HG03442 (cell line): Measurements from ENCODE around the gene MAP7.
"Not testable (repeated sequence)": the region's sequence is repeated elsewhere in the genome, so short reads cannot be mapped to it uniquely, and the experiment has no call there.

Experiments used
- ATAC-seq: cut with Tn5 transposase; IDR thresholded peaks from one replicate; pipeline ENCODE4 v1.9.1; 2021; ENCODE audit warnings: mild to moderate bottlenecking, moderate library complexity; ENCODE audit not compliant: unreplicated experiment

MAP7 gene

DNA sequence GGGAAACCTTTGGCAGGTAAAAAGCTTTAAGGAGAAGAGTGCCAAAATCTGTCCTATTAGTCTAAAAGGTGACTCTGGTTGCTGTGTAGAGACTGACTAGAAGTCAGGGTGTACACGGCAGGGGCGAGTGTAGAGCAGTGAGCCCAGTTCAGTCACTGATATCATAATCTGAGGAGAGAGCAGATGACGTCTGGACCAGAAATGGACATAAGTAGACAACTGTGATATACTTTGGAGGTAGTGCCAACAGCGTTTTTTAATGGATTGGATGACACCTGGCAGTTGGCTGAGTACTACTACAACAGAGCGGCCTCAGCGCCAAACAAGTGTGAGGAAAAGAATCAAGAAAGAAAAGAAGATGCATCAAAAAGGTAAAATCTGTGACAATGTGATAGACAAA is 76.0 kb downstream of the MAP7 start:
- ATAC-seq = no peak

DNA sequence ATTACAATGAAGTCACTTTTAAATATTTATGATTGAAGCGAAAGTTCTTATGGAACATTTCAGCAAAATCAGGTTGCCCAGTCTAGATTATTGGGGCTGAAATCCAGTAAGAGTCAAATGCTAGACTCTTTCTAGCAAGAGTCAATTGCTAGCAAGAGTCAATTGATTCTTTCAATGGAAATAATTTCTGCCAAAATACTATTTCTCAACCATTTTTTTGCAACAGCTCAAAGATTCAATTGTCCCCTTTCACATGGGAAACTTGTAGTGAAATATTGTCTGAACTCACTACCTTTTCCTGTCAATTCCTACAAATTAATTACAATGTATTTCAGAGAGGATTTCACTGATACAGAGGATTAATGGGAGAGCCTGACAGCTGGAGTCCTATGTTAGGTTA is 78.3 kb downstream of the MAP7 start:
- no peak for ATAC-seq

DNA sequence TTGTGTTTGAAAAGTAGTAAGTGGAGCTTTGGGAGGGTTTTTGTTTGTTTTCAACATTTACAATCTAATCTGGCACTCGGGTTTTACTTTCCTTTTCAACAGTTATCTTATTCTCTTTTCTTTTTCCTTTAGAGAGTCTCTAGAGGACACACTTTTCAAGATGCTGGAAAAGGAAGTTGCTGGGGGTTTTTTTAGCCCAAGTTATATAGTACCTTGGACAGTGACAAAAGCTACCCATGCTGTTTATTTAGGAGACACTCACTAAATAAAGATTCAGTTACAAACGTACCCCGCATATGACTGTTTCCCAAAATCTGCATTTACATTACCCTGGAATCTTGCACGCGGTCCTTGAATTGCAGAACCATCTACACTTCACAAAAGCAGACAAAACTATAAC is 78.8 kb downstream of the MAP7 start:
- no peak for ATAC-seq

DNA sequence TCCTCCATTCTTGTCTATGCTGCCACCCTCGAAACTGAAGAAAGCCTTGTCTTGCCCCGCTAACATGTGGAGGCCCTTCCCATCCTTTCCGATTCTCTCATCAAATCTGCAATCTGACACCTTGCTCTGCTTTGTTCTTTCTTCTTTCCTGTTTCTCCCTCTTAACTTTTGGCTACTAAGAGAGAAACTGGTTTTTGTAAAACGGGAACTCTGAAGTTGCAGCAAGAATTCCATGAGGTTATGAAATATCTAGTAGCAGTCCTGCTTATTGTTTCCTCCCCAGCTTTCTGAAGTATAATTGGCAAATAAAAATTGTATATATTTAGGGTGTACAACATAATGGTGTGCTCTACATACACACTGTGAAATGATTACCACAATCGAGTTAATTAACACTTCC is 80.2 kb downstream of the MAP7 start:
- no peak for ATAC-seq

DNA sequence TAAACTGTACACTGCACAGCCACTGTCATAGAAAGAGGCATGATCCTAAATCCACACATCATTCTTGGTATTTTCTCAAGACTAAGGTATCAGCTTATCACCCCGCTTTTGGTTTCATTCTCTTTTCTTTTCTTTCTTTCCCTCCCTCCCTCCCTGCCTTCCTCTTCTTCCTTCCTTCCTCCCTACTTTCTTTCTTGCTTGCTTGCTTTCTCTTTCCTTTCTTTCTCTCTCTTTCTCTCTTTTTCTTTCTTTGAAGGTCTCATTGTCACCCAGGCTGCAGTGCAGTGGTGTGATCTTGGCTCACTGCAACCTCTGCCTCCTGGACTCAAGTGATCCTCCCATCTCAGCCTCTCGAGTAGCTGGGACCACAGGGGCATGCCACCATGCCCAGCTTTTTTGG is 81.1 kb downstream of the MAP7 start:
- ATAC-seq = no peak

DNA sequence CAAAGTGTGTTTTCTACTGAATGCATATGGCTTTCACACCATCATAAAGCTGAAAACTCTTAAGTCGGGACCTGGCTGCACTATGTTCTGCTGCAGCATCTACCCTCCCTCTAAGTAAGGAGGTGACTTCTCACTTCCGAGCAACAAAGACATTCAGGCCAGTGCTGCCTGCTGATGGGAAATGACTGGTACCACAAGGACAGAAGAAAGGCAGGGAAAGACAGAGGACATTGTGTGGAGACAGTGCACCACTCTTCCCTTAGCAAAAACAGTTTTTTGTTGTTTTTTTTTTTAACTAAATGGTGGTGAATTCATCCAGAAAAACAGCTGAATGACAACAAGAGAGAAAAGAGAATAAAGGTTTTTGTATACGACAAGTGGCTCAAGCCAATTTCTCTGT is 81.5 kb downstream of the MAP7 start:
- ATAC-seq = no peak

DNA sequence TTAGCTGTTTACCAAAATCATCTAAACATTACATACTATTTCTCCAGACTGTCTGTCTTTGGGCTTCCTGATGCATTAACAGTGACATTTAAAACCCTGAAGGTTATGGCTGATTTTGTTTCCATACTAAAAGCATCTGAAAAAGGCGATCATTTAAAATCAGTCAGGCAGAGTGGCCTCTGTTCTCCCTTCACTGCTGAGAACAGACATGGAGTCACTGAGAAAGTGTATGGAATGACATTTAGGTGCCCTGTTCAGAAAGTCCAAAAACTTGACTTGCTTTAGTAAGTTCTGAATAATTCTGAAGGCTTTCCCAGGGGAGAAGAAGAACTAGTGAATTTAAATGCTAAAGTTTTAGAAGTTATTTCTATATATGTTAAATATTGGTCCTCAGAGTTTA is 83.0 kb downstream of the MAP7 start:
- no peak for ATAC-seq

DNA sequence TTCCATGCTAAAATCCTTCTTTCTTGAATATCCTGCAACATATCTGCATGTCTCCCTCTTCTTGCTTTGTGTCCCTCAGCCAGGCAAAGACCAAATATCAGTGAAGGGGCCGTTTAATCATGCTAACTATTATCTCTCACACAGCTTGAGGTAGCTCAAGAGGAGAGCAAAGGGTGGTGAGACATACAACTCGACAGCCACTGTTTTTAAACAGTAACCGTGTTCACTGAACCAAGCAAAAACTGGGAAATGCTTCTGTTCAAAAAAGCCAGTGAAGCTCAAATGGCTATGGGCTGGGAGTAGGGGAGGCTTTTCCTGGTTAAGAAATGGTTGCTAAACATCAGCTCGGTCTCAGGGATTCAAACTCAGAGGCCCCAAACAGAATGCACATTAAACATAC is 83.4 kb downstream of the MAP7 start:
- no peak for ATAC-seq

DNA sequence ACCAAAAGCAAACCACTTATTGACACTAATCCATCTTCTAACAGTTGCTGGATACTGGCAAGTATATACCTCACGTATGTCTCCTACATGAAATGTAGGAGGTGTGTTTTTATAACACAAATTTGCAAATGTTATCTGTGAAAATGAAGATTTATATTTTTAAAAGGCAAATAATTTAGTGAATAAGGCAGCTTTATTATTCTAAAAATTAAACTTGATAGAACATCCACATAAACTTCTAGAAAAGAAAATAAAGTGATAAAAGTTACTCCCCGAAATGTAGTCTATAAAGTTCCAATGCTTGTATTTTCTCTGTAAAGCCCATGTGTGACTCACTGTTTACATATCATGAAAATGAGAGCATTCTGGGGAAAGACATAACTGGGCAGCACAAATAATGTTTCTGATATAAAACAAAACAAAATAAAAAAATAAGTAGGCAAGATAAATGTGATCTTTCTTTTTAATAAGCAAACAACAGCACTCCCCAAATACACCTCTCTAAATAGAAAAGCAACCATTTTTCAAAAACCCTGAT is 84.4 kb downstream of the MAP7 start:
- no peak for ATAC-seq

DNA sequence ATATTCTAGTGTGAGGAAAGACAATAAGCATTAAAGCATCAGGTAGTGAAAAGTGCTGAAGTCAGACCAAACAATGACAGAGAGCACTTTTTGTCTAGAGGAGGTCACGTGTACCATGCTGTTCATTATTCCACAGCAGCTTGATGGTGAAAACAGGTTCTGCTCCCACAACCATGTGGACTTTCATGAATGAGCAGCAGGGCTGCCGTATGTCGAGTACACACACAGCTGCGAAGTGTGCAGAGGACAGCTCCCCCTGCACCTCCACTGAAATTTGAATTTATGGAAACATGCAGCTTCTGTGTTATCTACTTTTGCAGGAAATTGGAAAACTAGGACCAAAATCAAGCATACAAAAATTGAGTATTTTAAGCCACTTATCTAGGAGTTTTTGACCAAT is 85.3 kb downstream of the MAP7 start:
- no peak for ATAC-seq

DNA sequence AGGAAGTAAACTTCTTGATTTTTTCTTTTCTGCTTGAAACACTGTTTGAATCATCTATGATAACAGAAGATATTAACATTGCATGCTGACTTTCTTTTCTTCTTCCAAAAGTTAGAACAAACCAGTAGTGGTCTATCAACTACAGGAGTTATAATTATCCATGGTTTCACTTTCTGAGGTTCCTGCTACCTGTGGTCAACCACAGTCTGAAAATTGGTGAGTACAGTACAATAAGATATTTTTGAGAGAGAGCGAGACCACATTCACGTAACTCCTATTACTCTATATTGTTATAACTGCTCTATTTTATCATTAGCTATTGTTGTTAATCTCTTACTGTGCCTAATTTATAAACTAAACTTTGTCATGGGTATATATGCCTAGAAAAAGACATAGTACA is 86.1 kb downstream of the MAP7 start:
- ATAC-seq = peak; percentile 55

DNA sequence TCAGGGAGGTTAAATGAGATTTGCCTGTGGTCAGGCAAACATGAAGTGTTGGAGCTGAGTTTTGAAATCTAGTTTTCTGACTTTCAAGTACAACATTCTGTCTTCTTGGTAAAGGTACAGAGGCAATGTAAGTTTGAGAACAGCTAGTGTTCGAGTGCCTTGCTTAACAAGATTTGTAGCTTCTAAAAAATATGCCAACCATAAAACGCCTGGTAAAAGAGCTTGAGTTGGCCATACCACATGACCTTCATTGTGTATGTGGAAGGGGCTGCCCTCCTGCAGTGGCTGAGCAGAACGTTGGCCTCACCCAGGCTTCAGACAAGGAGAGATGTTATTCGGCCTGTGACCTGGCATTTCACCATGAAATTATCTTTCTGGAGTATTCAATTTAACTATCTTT is 86.5 kb downstream of the MAP7 start:
- no peak for ATAC-seq

DNA sequence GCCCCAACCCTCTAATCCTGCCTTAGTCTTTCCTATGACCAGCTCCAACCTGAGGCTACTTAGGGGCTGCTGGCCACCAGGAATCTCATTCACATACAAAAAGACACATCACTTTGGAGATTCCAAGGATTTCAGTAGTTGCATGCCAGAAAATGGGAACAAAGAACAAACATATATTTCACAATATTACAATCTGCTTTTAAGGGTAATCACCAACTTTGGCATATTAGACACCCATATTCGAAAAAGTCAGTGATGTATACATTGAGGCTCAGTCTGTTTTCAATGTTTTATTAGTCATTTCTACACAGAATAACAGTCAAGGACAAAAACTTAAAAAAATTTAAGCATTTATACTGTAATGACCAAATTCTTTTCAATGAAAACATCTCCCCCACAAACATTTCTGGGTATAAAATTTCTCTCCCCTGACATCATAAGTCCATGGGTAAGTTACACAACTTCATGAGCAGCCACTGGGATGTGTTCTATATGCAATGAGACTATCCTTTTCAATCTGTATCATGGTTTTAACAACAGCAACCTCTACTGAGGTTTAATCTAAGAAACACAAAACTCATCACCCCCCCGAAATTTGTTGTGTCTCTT is 103.5 kb downstream of the MAP7 start:
- no peak for ATAC-seq

DNA sequence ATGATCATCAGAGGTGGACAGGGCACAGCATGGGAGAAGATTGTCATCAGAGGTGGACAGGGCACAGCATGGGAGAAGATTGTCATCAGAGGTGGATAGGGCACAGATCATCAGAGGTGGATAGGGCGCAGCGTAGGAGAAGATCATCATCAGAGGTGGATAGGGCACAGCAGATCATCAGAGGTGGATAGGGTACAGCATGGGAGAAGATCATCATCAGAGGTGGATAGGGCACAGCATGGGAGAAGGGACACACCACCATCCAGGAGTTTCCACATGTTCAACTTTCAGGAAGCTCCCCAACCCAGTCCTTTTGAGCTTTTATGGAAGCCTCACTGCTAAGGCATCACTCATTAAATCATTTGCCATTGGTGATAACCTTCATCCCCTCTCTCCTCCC is 104.1 kb downstream of the MAP7 start:
- ATAC-seq = no peak

DNA sequence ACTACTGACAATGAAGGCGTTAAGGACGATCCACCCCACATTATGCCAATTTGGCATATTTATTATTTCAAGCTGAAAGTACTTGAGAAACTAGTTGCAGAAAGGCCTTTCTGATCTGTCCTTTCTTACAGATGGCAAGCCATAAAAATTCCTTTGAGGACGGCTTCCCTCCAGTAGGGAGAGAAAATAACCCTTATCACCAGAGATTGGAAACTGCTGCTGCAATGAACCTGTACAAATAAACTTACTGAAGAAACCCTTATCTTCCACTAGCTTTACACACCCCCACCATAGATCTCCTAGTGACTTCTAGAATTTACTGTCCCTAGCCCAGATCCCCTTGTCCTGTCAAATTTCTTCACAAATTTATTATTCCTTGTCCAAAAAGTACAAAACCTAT is 105.2 kb downstream of the MAP7 start:
- ATAC-seq = no peak

DNA sequence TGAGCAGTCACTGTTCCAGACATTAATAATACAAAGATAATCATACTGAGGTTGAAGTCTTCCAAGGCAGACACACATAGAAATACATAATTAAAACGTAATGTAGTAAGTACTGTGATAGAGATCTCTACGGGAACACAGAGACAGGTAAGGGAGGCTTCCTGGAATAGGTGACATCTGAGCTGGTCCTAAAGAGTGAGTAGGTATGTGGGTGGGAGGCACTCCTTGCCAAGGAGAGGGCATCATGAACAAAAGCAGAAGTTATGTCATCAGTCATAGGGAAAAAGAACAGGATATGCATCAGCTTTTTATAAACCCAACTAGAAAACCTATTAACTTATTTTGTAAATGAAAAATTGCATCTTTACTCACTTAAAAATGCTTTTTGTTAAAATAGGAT is 110.0 kb downstream of the MAP7 start:
- ATAC-seq = no peak

DNA sequence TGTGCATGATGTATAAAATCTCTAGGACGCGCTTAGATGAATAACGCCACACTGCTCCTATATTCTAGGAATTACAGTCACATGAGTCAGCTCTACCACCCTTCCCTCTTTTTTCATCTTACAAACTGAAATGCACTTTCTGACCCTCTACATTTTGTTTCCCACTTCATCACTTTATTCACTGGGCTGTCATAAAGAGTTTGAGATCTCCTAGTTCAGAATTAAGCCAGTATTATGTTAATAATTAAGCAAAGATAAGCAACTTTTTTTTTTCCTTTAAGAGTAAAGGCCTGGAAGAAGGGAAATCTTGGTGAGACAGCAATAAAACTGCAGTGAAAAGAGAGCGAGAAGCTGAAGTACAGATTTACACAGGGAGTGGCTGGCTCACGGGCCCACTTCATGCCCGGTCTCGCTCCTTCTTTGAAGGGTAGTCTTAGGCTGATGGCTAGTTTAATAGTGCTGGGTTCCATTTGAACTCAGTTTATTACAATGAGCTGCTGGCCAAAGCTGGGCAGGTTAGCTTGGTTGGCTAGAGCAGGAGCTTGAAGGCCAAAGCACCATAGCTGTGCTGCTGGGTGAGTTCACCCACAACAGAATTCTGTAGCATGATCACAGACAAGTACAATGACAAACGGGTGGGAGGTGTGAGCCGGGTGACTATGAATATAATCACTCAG is 110.6 kb downstream of the MAP7 start:
- no peak for ATAC-seq

DNA sequence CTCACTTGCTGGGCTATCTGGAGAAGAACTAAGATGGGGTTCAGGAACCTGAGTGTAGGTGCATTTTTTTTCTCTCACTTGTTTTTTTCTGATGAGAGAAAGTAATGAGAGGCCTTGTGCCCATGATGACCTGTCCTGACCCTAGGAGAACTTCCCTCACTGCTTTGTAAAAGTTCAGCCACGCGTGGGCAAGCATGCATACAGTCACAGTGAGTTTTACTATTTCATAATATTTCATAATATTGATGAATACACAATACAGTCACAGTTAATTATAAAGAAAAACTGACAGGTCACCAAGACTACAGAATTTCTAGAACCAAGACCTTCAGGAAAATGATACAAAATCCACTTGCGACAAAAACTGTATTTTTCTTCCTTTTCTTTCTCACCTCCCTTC is 111.8 kb downstream of the MAP7 start:
- no peak for ATAC-seq

DNA sequence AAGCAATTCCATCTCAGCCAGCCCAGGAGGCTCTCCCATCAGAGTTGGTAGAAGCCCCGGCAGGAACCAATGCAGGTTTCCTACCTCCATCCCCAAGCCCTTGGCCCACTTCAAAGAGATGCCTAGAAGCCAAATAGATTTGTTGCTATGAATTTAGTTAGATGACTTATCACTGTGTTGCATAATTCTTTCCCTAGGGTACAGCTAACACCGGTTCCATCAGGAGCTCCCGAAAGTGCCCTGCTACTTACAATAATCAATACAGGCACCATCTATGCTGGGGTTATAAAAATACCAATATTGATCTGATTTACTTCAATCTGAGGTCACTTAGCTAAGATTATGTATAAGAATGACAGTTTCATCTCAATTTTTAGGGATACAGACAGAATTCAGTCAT is 113.0 kb downstream of the MAP7 start:
- ATAC-seq = no peak

DNA sequence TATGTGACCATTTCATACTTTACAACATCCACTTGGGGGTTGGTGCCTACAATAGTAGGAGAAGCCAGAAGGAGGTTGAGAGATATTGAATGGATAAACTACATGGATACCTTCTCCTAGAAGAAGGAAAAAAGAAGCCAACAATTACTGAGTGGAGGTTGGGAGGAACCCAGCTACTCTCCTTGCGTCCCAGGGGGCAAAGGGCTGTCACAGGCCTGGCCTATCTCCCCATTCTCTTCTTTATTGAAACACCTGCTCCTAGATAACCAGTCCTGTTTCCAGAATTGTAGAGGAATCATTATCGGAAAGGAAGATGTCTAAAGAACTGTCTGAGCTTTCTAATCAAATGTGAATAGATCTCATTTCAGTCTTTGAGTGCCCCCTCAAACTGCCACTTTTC is 115.1 kb downstream of the MAP7 start:
- ATAC-seq = no peak

DNA sequence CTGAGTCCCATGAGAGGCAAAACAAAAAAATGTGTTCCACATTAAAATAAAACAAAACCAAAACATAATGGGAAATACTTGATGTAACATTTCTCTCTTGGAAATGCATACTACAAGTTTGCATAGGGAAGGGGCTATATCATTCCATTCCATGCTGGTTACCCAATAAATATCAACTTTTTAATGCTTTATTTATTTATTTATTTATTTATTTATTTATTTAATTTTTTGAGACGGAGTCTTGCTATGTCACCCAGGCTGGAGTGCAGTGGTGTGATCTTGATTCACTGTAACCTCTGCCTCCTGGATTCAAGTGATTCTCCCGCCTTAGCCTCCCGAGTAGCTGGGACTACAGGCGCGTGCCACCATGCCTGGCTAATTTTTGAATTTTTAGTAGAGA is 118.9 kb downstream of the MAP7 start:
- not testable (repeated sequence) for ATAC-seq

DNA sequence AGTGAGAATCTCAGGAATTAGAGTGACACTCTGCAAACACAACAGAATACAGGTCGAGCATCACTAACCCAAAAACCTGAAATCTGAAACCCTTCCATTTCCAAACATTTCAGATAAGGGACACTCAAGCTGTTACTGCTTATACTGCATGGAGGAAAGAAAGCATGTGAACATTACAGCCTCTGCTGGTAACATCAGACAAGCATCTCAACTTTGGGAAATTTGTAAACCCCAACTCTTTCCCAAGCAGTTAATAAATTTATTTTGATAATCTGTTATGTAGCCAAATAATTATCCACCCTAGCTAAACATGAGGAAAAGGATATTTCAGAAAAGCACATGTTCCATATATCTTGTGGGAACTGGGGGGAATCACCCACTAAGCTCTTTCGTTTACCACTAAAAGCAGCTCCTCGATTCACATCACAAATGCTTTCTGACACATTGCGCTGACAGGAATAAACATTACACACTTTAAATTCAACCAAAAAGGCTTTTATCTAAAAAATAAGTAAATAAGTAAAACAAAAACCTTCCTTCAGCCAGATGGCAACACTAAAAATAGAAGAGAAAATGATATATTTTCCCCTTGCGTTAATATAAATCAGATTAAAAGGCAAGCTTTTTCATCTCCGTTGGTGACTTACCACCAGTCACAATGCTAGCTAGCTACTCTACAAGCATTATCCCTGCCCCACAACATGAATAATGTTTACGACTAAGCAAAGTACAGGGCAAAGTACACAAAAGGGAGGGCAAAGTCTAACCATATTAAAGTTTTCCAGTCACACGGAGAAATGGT is 120.8 kb downstream of the MAP7 start:
- ATAC-seq = no peak
